ENCODE data around the gene CELF5. TPM values are rescaled to one million over a fixed set of nuclear protein-coding genes. Genes with fewer than 3 reads are reported as not detected.
"Not testable (repeated sequence)": the region's sequence is repeated elsewhere in the genome, so short reads cannot be mapped to it uniquely, and the experiment has no call there.

The CELF5 gene
- total and polyA plus RNA-seq, 2 donors (not counting 1 experiment from before 2014, with no cell fraction given), result 0.15 TPM; not detected in 1

GRCh38 chr19:3201911-3202310, 22.6 kb upstream of the CELF5 start:
- ATAC-seq (ENCODE audit: low read depth) (no peak), DNase-seq (no peak)
- no peaks in the 10 kb centered on the region for H3K9me3 ChIP-seq (ENCODE audit: control extremely low read depth in 1 of 3, control insufficient read depth in 2 of 3, insufficient read depth in 1 of 3, low read length in 2 of 3)
- H3K9ac ChIP-seq (ENCODE audit: low read length), result no peak overlapping the region
- Mint-ChIP-seq H3K4me1 (no peaks in the 10 kb centered on the region), H3K4me3 (no peak overlapping the region), H3K9me3 (ENCODE audit: insufficient read depth) (no peaks in the 10 kb centered on the region), H3K27me3 (no peaks in the 10 kb centered on the region), H3K27ac (no peak overlapping the region)
- intact Hi-C loops (cut with micrococcal nuclease), result no loop called here
- 96% methylated on average over 10 of the region's 14 CpGs for WGBS (ENCODE audit: insufficient coverage)
- POLR2A ChIA-PET, result no interaction called here
- CTCF ChIA-PET, result no interaction called here
- no peak overlapping the region for H3K27ac ChIP-seq (ENCODE audit: low read length in 2 of 2)
- no peak overlapping the region for H3K4me3 ChIP-seq (ENCODE audit: control extremely low read depth in 1 of 5, extremely low read depth in 1 of 5, insufficient read depth in 1 of 5, low read depth in 2 of 5, low read length in 4 of 5)
- no peak overlapping the region for H3K4me2 ChIP-seq (replicated peaks; ENCODE audit: low read depth, low read length, poor library complexity, severe bottlenecking)
- H4K20me1 ChIP-seq (ENCODE audit: control insufficient read depth, insufficient read depth, low read length, poor library complexity, severe bottlenecking), result no peaks in the 10 kb centered on the region
- H2AFZ ChIP-seq (ENCODE audit: insufficient read depth, low read depth, low read length, poor library complexity, severe bottlenecking), result no peak overlapping the region
- TF ChIP-seq EZH2 (IDR thresholded peaks at IDR 0.05; ENCODE audit: borderline replicate concordance, insufficient read depth, low read depth, low read length, poor library complexity, severe bottlenecking) (no peak), CTCF (IDR thresholded peaks at IDR 0.05) (no peak)
- no peaks in the 10 kb centered on the region for H3K79me2 ChIP-seq (ENCODE audit: control insufficient read depth, insufficient read depth, low read length)
- peaks cover 0 to 44% of the 10 kb centered on the region in 2 experiments for H3K36me3 ChIP-seq (replicated peaks in 1 of 2; ENCODE audit: control extremely low read depth in 1 of 2, control insufficient read depth in 1 of 2, extremely low read depth in 1 of 2, insufficient read depth in 2 of 2, low read length in 1 of 2)
- no peaks in the 10 kb centered on the region for H3K27me3 ChIP-seq (replicated peaks in 1 of 4; ENCODE audit: control extremely low read depth in 1 of 4, control insufficient read depth in 3 of 4, insufficient read depth in 4 of 4, low read length in 3 of 4)
- no peaks in the 10 kb centered on the region for H3K4me1 ChIP-seq (ENCODE audit: control insufficient read depth in 2 of 2, insufficient read depth in 2 of 2, low read length in 2 of 2)

- WGBS (ENCODE audit: insufficient coverage), result 90% methylated on average over 12 of the region's 12 CpGs
- ChIA-PET POLR2A (no interaction called here), CTCF (no interaction called here)
- H3K4me1 Mint-ChIP-seq, result no peaks in the 10 kb centered on the region
- H3K36me3 ChIP-seq (replicated peaks in 1 of 2; ENCODE audit: control extremely low read depth in 1 of 2, control insufficient read depth in 1 of 2, extremely low read depth in 1 of 2, insufficient read depth in 2 of 2, low read length in 1 of 2), result peaks cover 0 to 46% of the 10 kb centered on the region in 2 experiments
- no peak overlapping the region for H3K4me3 Mint-ChIP-seq
- no peak overlapping the region for H3K4me3 ChIP-seq (ENCODE audit: control extremely low read depth in 1 of 5, extremely low read depth in 1 of 5, insufficient read depth in 1 of 5, low read depth in 2 of 5, low read length in 4 of 5)
- ATAC-seq (ENCODE audit: low read depth) (no peak), DNase-seq (no peak)
- H3K27me3 ChIP-seq (replicated peaks in 1 of 4; ENCODE audit: control extremely low read depth in 1 of 4, control insufficient read depth in 3 of 4, insufficient read depth in 4 of 4, low read length in 3 of 4), result no peaks in the 10 kb centered on the region
- H3K4me2 ChIP-seq (replicated peaks; ENCODE audit: low read depth, low read length, poor library complexity, severe bottlenecking), result no peak overlapping the region
- H3K9me3 Mint-ChIP-seq (ENCODE audit: insufficient read depth), result no peaks in the 10 kb centered on the region
- H2AFZ ChIP-seq (ENCODE audit: insufficient read depth, low read depth, low read length, poor library complexity, severe bottlenecking), result no peak overlapping the region
- H3K9ac ChIP-seq (ENCODE audit: low read length), result no peak overlapping the region
- intact Hi-C loops (cut with micrococcal nuclease), result no loop called here
- no peaks in the 10 kb centered on the region for H3K4me1 ChIP-seq (ENCODE audit: control insufficient read depth in 2 of 2, insufficient read depth in 2 of 2, low read length in 2 of 2)
- no peaks in the 10 kb centered on the region for H4K20me1 ChIP-seq (ENCODE audit: control insufficient read depth, insufficient read depth, low read length, poor library complexity, severe bottlenecking)
- no peaks in the 10 kb centered on the region for H3K79me2 ChIP-seq (ENCODE audit: control insufficient read depth, insufficient read depth, low read length)
- H3K27ac ChIP-seq (ENCODE audit: low read length in 2 of 2), result no peak overlapping the region
- no peaks in the 10 kb centered on the region for H3K27me3 Mint-ChIP-seq
- no peaks in the 10 kb centered on the region for H3K9me3 ChIP-seq (ENCODE audit: control extremely low read depth in 1 of 3, control insufficient read depth in 2 of 3, insufficient read depth in 1 of 3, low read length in 2 of 3)
- TF ChIP-seq CTCF (IDR thresholded peaks at IDR 0.05), result no peak
- no peak for TF ChIP-seq EZH2 (IDR thresholded peaks at IDR 0.05; ENCODE audit: borderline replicate concordance, insufficient read depth, low read depth, low read length, poor library complexity, severe bottlenecking)
- no peak overlapping the region for H3K27ac Mint-ChIP-seq
Observed at GRCh38 chr19:3202346-3202745, 22.1 kb upstream of the CELF5 start.

- H3K79me2 ChIP-seq (ENCODE audit: control insufficient read depth, insufficient read depth, low read length); H2AFZ ChIP-seq (ENCODE audit: insufficient read depth, low read depth, low read length, poor library complexity, severe bottlenecking); H3K4me3 Mint-ChIP-seq; H3K9me3 Mint-ChIP-seq (ENCODE audit: insufficient read depth); H3K27me3 Mint-ChIP-seq; DNase-seq; H3K27ac ChIP-seq (ENCODE audit: low read length in 2 of 2); H3K9me3 ChIP-seq (ENCODE audit: control extremely low read depth in 1 of 3, control insufficient read depth in 2 of 3, insufficient read depth in 1 of 3, low read length in 2 of 3); H3K9ac ChIP-seq (ENCODE audit: low read length); H4K20me1 ChIP-seq (ENCODE audit: control insufficient read depth, insufficient read depth, low read length, poor library complexity, severe bottlenecking); H3K27me3 ChIP-seq (replicated peaks in 1 of 4; ENCODE audit: control extremely low read depth in 1 of 4, control insufficient read depth in 3 of 4, insufficient read depth in 4 of 4, low read length in 3 of 4); H3K4me1 ChIP-seq (ENCODE audit: control insufficient read depth in 2 of 2, insufficient read depth in 2 of 2, low read length in 2 of 2); H3K4me2 ChIP-seq (replicated peaks; ENCODE audit: low read depth, low read length, poor library complexity, severe bottlenecking); intact Hi-C loops (cut with micrococcal nuclease); POLR2A ChIA-PET; H3K27ac Mint-ChIP-seq; CTCF ChIA-PET; ATAC-seq (ENCODE audit: low read depth); H3K4me1 Mint-ChIP-seq; H3K4me3 ChIP-seq (ENCODE audit: control extremely low read depth in 1 of 5, extremely low read depth in 1 of 5, insufficient read depth in 1 of 5, low read depth in 2 of 5, low read length in 4 of 5): not testable (repeated sequence)
- H3K36me3 ChIP-seq (replicated peaks in 1 of 2; ENCODE audit: control extremely low read depth in 1 of 2, control insufficient read depth in 1 of 2, extremely low read depth in 1 of 2, insufficient read depth in 2 of 2, low read length in 1 of 2), result peaks cover 0 to 51% of the 10 kb centered on the region in 2 experiments
- WGBS (ENCODE audit: insufficient coverage), result 97% methylated on average over 5 of the region's 7 CpGs
Observed at GRCh38 chr19:3202895-3203294, 21.6 kb upstream of the CELF5 start.

All from B cell (primary cell).